ENCODE data around the gene GOLPH3. TPM values are rescaled to one million over a fixed set of nuclear protein-coding genes. Genes with fewer than 3 reads are reported as not detected.

GOLPH3 gene
- total RNA-seq (2022; extraction: Qiagen RNA extraction; ENCODE audit: low read depth), result 36.7 to 63.9 TPM (median 57.0 TPM) in 5 replicates

DNA sequence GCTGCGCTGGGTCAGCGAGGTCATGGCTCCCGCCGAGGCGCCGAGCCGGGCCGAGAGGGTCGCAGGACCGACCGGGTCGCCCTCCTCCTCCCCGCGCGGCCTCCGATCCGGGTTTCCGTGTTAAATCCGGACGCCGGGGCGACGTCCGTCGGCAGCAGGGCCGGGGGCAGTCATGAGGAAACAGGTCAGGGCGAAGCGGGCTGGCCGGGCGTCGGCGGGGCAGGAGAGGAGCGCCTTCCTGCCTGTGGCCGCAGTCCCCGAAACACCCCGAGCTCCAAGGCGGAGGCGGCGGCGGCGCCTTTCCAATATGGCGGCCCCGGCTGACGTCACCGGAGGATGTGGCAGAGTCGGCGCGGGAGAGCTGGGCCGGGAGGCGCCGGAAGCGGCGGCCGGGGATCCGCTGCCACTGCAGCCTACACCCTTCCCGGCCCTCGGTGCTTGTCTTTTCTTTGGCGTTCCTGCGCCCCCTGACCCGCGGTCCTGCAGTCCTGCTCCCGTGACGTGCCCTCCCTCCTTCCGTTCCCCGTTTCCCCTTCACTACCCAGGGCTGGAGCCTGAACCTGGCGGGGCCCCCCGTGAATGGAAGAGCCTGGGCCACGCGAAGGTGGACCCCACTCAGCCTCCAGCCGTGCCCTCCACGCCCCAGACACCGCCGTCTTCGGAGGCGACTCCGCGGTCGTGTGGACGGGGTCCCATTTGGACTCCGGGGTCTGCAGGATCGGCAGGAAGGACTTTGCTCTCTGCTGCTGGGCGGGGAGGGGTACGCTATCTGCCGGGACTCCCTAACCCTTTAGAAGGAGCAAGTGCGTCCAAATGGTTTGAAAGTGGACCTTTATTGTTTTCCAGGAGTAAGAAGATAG, at the start of gene GOLPH3:
Gene GOLPH3, minus strand, starts transcription at position 309 of the 860 bp plus-strand sequence. Its CDS starts 285 bp downstream, at position 24.

Other genes with a start within 250 kb of the GOLPH3 start
- gene MTMR12, start 138.6 kb upstream of the GOLPH3 start, total RNA-seq (2022; extraction: Qiagen RNA extraction; ENCODE audit: low read depth), result 10.8 to 17.7 TPM (median 15.8 TPM) in 5 replicates